Measurements from ENCODE around the gene NAA25. TPM values are rescaled to one million over a fixed set of nuclear protein-coding genes. Genes with fewer than 3 reads are reported as not detected.
"Not testable (repeated sequence)": the region's sequence is repeated elsewhere in the genome, so short reads cannot be mapped to it uniquely, and the experiment has no call there.

The NAA25 gene
- total RNA-seq, 4 donors from 2014 or later, result 21.1 to 68.6 (median 29.0) TPM

- 96% methylated on average over 2 of the region's 2 CpGs for WGBS
- no peak for TF ChIP-seq POLR2AphosphoS5 (IDR thresholded peaks at IDR 0.05)
- Histone ChIP-seq H3K4me3 (no peak overlapping the region), H3K36me3 (peaks cover 98% of the 10 kb centered on the region), H3K4me1 (no peaks in the 10 kb centered on the region), H3K9me3 (no peaks in the 10 kb centered on the region), H3K27ac (no peak overlapping the region), H3K27me3 (no peaks in the 10 kb centered on the region)
- DNase-seq (ENCODE audit: low spot score in 2 of 2), result no peak
Observed at GRCh38 chr12:112063273-112063672, 45.3 kb downstream of the NAA25 start.

- Histone ChIP-seq H3K4me3 (no peak overlapping the region), H3K36me3 (peaks cover 96% of the 10 kb centered on the region), H3K9me3 (no peaks in the 10 kb centered on the region), H3K27ac (no peak overlapping the region), H3K27me3 (no peaks in the 10 kb centered on the region), H3K4me1 (no peaks in the 10 kb centered on the region)
- WGBS, result 93% methylated on average over 2 of the region's 2 CpGs
- TF ChIP-seq POLR2A (IDR thresholded peaks at IDR 0.05), result no peak
- TF ChIP-seq EP300 (IDR thresholded peaks at IDR 0.05), result no peak
- no peak for TF ChIP-seq CTCF (IDR thresholded peaks at IDR 0.05)
- no peak for TF ChIP-seq POLR2AphosphoS5 (IDR thresholded peaks at IDR 0.05)
- DNase-seq (ENCODE audit: low spot score in 2 of 2), result no peak
Observed at GRCh38 chr12:112061137-112061536, 47.4 kb downstream of the NAA25 start.

- Histone ChIP-seq H3K4me1 (no peaks in the 10 kb centered on the region), H3K4me3 (no peak overlapping the region), H3K36me3 (peaks cover 77% of the 10 kb centered on the region), H3K9me3 (no peaks in the 10 kb centered on the region), H3K27me3 (no peaks in the 10 kb centered on the region), H3K27ac (no peak overlapping the region)
- no peak for DNase-seq (ENCODE audit: low spot score in 2 of 2)
- 96% methylated on average over 13 of the region's 13 CpGs for WGBS
- TF ChIP-seq POLR2A (IDR thresholded peaks at IDR 0.05) (no peak), EP300 (IDR thresholded peaks at IDR 0.05) (no peak), CTCF (IDR thresholded peaks at IDR 0.05) (no peak), POLR2AphosphoS5 (IDR thresholded peaks at IDR 0.05) (no peak)
Observed at GRCh38 chr12:112049351-112049750, 59.2 kb downstream of the NAA25 start.

- no peak for TF ChIP-seq POLR2AphosphoS5 (IDR thresholded peaks at IDR 0.05)
- no peak for TF ChIP-seq POLR2A (IDR thresholded peaks at IDR 0.05)
- TF ChIP-seq EP300 (IDR thresholded peaks at IDR 0.05), result no peak
- TF ChIP-seq CTCF (IDR thresholded peaks at IDR 0.05), result no peak
- Histone ChIP-seq H3K36me3 (peaks cover 85% of the 10 kb centered on the region), H3K4me1 (no peaks in the 10 kb centered on the region), H3K27ac (no peak overlapping the region), H3K4me3 (no peak overlapping the region), H3K9me3 (no peaks in the 10 kb centered on the region), H3K27me3 (no peaks in the 10 kb centered on the region)
- 81% methylated on average over 4 of the region's 4 CpGs for WGBS
- no peak for DNase-seq (ENCODE audit: low spot score in 2 of 2)
Observed at GRCh38 chr12:112046003-112046402, 62.6 kb downstream of the NAA25 start.

- WGBS, result 93% methylated on average over 12 of the region's 12 CpGs
- not testable (repeated sequence) for H3K9me3 ChIP-seq; H3K4me1 ChIP-seq; DNase-seq (ENCODE audit: low spot score in 2 of 2); H3K27me3 ChIP-seq; H3K4me3 ChIP-seq; H3K27ac ChIP-seq
- H3K36me3 ChIP-seq, result peaks cover 86% of the 10 kb centered on the region
Observed at GRCh38 chr12:112036614-112037013, 72.0 kb downstream of the NAA25 start.

GRCh38 chr12:112035219-112035785 lies 73.3 kb downstream of the NAA25 start:
- no peak overlapping the region for H3K4me3 ChIP-seq
- WGBS, result 88% methylated on average over 4 of the region's 4 CpGs
- H3K9me3 ChIP-seq, result no peaks in the 10 kb centered on the region
- peaks cover 77% of the 10 kb centered on the region for H3K36me3 ChIP-seq
- H3K27ac ChIP-seq, result no peak overlapping the region
- H3K27me3 ChIP-seq, result no peaks in the 10 kb centered on the region
- TF ChIP-seq EP300 (IDR thresholded peaks at IDR 0.05), result no peak
- TF ChIP-seq CTCF (IDR thresholded peaks at IDR 0.05), result no peak
- TF ChIP-seq POLR2A (IDR thresholded peaks at IDR 0.05), result no peak
- DNase-seq (ENCODE audit: low spot score in 2 of 2), result no peak
- no peaks in the 10 kb centered on the region for H3K4me1 ChIP-seq
